NK-92 (cell line): ENCODE results near the gene ASB13.

Experiments used
- DNase-seq: peaks from one replicate; lab custom pipeline; 2025; ENCODE audit not compliant: unreplicated experiment; lab: John Stamatoyannopoulos, UW

ASB13 gene

DNA sequence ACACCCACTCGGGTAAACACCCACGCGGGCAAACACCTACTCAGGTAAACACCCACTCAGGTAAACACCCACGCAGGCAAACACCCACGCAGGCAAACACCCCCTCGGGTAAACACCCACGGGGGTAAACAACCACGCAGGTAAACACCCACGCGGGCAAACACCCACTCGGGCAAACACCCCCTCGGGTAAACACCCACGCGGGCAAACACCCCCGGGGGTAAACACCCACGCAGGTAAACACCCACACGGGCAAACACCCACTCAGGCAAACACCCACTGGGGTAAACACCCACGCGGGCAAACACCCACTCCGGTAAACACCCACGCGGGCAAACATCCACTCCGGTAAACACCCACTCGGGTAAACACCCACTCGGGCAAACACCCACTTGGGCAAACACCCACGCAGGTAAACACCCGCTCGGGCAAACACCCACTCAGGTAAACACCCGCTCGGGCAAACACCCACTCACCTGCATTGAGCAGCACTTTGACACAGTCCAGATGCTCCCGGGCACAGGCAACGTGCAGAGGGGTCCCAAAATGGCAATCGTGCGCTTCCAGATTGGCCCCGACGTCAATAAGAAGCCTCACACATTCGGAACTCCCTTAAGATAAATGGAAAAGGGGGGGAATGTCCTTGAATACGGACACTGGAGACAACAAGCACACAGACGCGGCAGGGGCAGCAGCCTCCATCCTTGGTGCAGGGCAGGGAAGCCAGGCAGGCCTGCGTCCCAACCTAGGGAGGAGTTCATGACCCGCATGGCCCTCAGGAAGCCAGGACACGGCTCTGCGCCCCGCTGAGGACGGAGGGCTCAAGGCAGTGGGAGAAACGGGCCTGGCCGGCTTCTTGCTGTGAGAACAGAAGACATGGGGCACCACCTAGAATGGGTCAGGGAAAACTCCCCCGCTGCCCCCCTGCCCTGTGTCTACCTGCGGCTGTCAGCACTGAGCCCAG is 17.6 kb downstream of the ASB13 start:
- no peak for DNase-seq

DNA sequence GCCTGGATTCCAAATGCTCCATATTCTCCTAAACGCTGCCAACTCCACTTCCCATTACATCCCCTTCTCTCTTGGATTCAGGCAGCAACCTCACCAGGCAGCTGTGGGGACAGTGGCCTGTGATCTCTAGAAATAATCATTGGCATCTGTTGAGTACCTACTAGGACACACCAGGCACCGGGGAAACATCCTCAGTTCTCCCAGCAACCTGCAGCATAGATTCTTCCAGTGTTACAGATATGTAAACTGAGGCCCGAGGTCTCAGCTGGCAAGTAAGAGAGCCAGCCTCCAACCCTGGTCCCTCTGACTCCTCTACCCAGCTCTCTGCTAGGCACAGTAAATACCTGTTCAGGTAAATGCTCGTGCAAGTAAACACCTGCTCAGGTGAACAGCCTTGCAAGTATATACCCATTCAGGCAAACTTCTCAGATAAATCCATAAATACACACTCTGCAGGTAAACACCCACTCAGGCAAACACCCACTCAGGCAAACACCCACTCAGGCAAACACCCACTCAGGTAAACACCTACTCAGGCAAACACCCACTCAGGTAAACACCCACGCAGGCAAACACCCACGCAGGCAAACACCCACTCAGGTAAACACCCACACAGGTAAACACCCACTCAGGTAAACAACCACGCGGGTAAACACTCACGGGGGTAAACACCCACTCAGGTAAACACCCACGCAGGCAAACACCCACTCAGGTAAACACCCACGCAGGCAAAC is 18.7 kb downstream of the ASB13 start:
- DNase-seq = no peak

DNA sequence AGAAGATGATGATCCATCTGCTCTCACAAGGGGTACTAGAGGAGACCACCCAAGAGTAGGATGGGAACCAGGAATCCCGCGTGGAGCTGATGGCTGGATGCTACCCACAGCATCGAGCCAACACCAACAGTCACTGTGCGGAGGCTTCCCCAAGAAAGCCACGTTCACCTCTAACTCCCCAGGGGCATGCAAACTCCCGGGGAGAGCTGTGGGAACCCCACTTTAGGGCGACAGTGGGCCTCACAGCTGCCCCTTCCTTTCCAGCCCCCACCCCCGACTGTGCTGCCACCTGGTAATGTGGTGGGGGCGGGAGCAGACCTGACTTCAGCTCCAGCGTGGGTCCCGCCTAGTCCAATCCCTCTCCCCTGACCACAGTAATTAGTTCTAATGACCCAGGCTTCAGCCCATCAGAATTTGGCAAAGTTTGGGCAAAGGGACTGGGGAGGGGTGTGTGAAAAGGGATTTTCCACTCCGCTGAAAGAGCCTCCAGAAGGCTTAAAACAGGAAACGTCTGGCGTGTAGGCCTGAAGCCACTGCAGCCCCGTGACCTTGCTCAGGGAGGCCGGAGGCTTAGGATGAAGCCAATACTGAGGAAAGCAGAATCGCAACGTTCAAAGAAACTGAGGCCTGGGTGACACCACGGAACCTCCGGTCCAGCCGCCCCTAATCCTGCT is 20.3 kb downstream of the ASB13 start:
- no peak for DNase-seq

DNA sequence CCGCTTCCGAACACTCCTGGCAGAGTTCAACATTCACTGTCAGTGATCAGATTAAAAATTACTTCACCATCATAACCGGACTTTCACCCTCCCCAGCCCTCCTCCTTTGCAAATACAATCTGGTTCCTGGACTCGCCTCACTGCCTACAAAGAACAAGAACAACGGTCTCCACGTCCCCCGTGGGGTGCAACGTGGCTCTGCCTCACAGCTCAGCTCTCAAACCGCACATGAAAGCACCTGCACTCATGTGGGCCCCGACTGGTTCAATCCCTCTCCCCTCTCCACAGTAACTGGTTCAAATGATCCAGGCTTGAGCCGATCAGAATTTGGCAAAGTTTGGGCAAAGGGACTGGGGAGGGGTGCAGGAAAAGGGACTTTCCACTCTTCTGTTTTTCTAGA is 21.0 kb downstream of the ASB13 start:
- DNase-seq = no peak

- DNase-seq = no peak
Observed at GRCh38 chr10:5644930-5645329, 21.5 kb downstream of the ASB13 start.

GRCh38 chr10:5643346-5644067 is 22.9 kb downstream of the ASB13 start:
- DNase-seq = no peak

GRCh38 chr10:5641501-5641900 is 24.9 kb downstream of the ASB13 start:
- no peak for DNase-seq

GRCh38 chr10:5640501-5640900 is 25.9 kb downstream of the ASB13 start:
- DNase-seq = no peak

GRCh38 chr10:5640036-5640435 is 26.4 kb downstream of the ASB13 start:
- DNase-seq = no peak

DNA sequence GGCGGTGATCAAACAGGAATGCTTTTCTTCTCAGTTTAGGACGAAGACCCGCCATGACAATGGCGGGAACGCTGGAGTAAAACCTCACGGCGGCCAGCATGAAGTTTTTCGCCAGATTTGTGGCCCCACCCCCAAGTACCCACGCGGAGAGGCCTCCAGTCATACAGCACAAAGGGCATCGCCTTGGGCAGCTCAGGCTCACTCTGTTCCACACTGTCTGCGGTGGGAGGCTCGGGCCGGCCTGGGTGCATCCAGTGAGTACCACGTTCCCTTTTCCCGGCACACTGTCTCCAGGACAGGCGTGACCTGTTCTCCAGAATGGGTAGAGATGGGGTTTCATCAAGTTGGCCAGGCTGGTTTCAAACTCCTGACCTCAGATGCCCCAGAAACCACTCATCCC is 27.3 kb downstream of the ASB13 start:
- no peak for DNase-seq

GRCh38 chr10:5638494-5638893 is 27.9 kb downstream of the ASB13 start:
- no peak for DNase-seq

GRCh38 chr10:5634918-5635317 is 31.5 kb downstream of the ASB13 start:
- no peak for DNase-seq

DNA sequence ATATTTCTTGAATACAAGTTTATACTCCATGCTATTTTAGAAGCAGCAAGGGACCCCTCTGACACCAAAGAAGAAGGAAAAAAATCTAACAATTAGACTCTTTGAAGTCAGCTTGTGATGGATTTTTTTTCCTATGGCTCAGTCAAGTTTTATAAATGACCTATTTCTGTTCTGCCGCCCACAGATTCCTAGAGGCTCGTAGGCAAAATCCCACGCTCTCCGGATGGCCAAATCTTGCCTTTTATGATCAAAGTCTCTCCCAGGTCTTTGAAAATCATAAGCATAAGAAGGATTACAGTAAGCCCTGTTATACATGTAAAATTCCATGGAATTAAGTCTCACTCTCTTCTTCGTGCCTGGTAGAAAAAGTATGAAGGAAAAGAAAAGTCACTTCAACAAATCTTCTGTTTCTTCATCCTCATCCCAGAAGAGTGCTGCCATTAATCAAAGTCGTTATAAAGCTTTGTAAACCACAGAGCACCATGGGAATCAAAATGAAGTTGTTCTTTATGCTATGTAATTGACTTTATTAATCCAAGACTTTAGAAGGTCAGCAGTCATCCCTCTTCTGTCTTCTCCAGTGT is 33.1 kb downstream of the ASB13 start:
- DNase-seq = no peak

DNA sequence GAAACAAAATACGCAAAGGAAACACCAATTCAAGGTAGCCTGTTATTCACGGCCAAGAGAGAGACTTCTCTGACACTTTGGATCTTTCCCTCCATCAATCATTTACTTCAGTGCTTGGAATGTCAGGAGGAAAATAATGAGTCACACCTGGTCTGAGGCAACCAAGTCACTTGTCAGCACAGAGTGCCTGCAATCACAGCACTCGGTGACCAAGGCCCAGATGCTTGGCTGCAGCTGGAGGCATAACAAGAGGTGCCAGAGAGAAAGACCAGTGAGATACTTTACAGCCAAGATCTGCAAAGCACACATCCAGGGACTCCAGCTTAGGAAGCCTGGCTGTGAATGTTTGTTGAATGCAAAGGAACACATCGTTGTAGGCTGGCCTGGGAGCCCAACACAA is 33.9 kb downstream of the ASB13 start:
- no peak for DNase-seq

GRCh38 chr10:5631936-5632335 is 34.5 kb downstream of the ASB13 start:
- DNase-seq = no peak

GRCh38 chr10:5630112-5630436 is 36.3 kb downstream of the ASB13 start:
- DNase-seq = no peak

DNA sequence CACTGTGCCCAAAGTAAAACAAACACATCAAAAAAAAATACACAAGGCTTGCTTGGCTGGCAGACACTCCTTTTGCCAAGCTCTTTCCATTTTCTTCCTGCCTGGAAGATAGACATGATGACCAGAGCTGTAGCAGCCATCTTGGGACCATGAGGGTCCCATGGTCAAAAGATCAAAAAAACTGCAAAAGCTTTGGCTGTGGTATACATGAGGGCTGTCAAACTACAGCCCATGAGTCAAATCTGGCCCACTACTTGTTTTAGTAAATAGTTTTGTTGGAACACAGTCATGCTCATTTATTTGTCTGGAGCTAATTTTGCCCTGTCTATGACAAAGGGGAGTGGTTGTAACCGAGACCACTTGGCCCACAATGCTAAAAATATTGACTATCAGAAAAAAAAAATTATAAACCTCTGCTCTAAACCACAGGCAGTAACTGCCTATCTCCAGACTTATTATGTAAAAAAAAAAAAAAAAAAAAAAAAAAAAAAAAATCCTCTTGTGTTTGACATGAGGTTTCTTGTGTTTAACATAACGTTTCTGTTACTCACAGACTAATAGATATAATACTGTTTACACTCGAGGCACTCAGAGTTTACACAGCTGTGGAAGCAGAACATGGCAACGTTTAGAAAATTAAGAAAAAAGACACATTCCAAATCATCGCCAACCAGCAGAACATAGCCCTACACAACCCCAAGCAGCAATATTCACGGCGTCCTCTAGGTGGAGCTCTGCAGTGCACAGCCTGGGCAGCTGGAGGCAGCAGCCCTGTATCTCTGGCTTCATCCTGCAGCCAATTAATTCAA is 36.9 kb downstream of the ASB13 start:
- DNase-seq = no peak

- no peak for DNase-seq
Observed at GRCh38 chr10:5628451-5629302, 37.7 kb downstream of the ASB13 start.

- no peak for DNase-seq
Observed at GRCh38 chr10:5627486-5628044, 38.8 kb downstream of the ASB13 start.
